Measurements from ENCODE around the gene MUC4. TPM values are rescaled to one million over a fixed set of nuclear protein-coding genes. Genes with fewer than 3 reads are reported as not detected.

Gene MUC4
- total RNA-seq, 1 experiment from 2014 or later: not detected

GRCh38 chr3:195708626-195709481 lies 102.9 kb downstream of the MUC4 start:
- Histone ChIP-seq H2AFZ (ENCODE audit: low read length) (peak overlapping the region; percentile 7; the same call in 1 of the 2 replicates), H3K36me3 (ENCODE audit: insufficient read depth, low read length) (no peaks in the 10 kb centered on the region), H3K27ac (ENCODE audit: low read length) (no peak overlapping the region), H3K9me2 (replicated peaks; ENCODE audit: insufficient read depth, low read length) (no peaks in the 10 kb centered on the region), H3K9ac (ENCODE audit: low read length) (no peak overlapping the region), H3K27me3 (ENCODE audit: low read length) (no peaks in the 10 kb centered on the region), H4K20me1 (ENCODE audit: insufficient read depth, low read depth, low read length) (0 out of 2 replicates have a peak, but pooled peaks cover 4% of the 10 kb centered on the region), H3K4me3 (ENCODE audit: low read length) (no peak overlapping the region), H3K79me2 (ENCODE audit: low read length) (no peaks in the 10 kb centered on the region), H3K4me1 (ENCODE audit: low read length) (peaks cover 8% of the 10 kb centered on the region), H3K9me3 (ENCODE audit: low read length) (no peaks in the 10 kb centered on the region), H3K4me2 (ENCODE audit: low read depth, low read length, poor library complexity, severe bottlenecking) (no peak overlapping the region)
- peak; percentile 39 for DNase-seq

GRCh38 chr3:195708061-195708460 lies 103.7 kb downstream of the MUC4 start:
- peak; percentile 40 for DNase-seq
- H3K27ac ChIP-seq (ENCODE audit: low read length): no peak overlapping the region

GRCh38 chr3:195705081-195705991 lies 106.4 kb downstream of the MUC4 start:
- Histone ChIP-seq H3K9ac (ENCODE audit: low read length) (no peak overlapping the region), H3K9me2 (replicated peaks; ENCODE audit: insufficient read depth, low read length) (no peaks in the 10 kb centered on the region), H3K27ac (ENCODE audit: low read length) (no peak overlapping the region), H3K36me3 (ENCODE audit: insufficient read depth, low read length) (no peaks in the 10 kb centered on the region), H3K4me1 (ENCODE audit: low read length) (peaks cover 8% of the 10 kb centered on the region), H3K9me3 (ENCODE audit: low read length) (no peaks in the 10 kb centered on the region), H3K79me2 (ENCODE audit: low read length) (no peaks in the 10 kb centered on the region), H3K4me2 (ENCODE audit: low read depth, low read length, poor library complexity, severe bottlenecking) (no peak overlapping the region), H2AFZ (ENCODE audit: low read length) (no peak overlapping the region), H4K20me1 (ENCODE audit: insufficient read depth, low read depth, low read length) (0 out of 2 replicates have a peak, but pooled peaks cover 4% of the 10 kb centered on the region), H3K27me3 (ENCODE audit: low read length) (no peaks in the 10 kb centered on the region), H3K4me3 (ENCODE audit: low read length) (no peak overlapping the region)
- DNase-seq: peak; percentile 47

More at GRCh38 chr3:195708061-195708460, 103.7 kb downstream of the MUC4 start:
- Histone ChIP-seq H3K4me3 (ENCODE audit: low read length) (no peak overlapping the region), H4K20me1 (ENCODE audit: insufficient read depth, low read depth, low read length) (0 out of 2 replicates have a peak, but pooled peaks cover 4% of the 10 kb centered on the region), H3K27me3 (ENCODE audit: low read length) (no peaks in the 10 kb centered on the region), H3K79me2 (ENCODE audit: low read length) (no peaks in the 10 kb centered on the region), H3K9me3 (ENCODE audit: low read length) (no peaks in the 10 kb centered on the region), H3K4me1 (ENCODE audit: low read length) (peaks cover 8% of the 10 kb centered on the region), H3K9me2 (replicated peaks; ENCODE audit: insufficient read depth, low read length) (no peaks in the 10 kb centered on the region), H3K9ac (ENCODE audit: low read length) (no peak overlapping the region), H2AFZ (ENCODE audit: low read length) (no peak overlapping the region), H3K36me3 (ENCODE audit: insufficient read depth, low read length) (no peaks in the 10 kb centered on the region), H3K4me2 (ENCODE audit: low read depth, low read length, poor library complexity, severe bottlenecking) (no peak overlapping the region)

- no peak overlapping the region for H3K4me2 ChIP-seq (ENCODE audit: low read depth, low read length, poor library complexity, severe bottlenecking)
- H3K4me3 ChIP-seq (ENCODE audit: low read length): no peak overlapping the region
- H2AFZ ChIP-seq (ENCODE audit: low read length): no peak overlapping the region
- H3K36me3 ChIP-seq (ENCODE audit: insufficient read depth, low read length): no peaks in the 10 kb centered on the region
- 0 out of 2 replicates have a peak, but pooled peaks cover 4% of the 10 kb centered on the region for H4K20me1 ChIP-seq (ENCODE audit: insufficient read depth, low read depth, low read length)
- no peaks in the 10 kb centered on the region for H3K79me2 ChIP-seq (ENCODE audit: low read length)
- H3K27ac ChIP-seq (ENCODE audit: low read length): no peak overlapping the region
- H3K27me3 ChIP-seq (ENCODE audit: low read length): no peaks in the 10 kb centered on the region
- no peak for DNase-seq
- H3K9ac ChIP-seq (ENCODE audit: low read length): no peak overlapping the region
- H3K4me1 ChIP-seq (ENCODE audit: low read length): peaks cover 7% of the 10 kb centered on the region
- no peaks in the 10 kb centered on the region for H3K9me3 ChIP-seq (ENCODE audit: low read length)
- no peaks in the 10 kb centered on the region for H3K9me2 ChIP-seq (replicated peaks; ENCODE audit: insufficient read depth, low read length)
These were observed 107.2 kb downstream of the MUC4 start for GRCh38 chr3:195704433-195704999.

GRCh38 chr3:195703776-195704175 lies 108.0 kb downstream of the MUC4 start:
- H3K27ac ChIP-seq (ENCODE audit: low read length): no peak overlapping the region
- H3K4me2 ChIP-seq (ENCODE audit: low read depth, low read length, poor library complexity, severe bottlenecking): no peak overlapping the region
- no peak overlapping the region for H3K9ac ChIP-seq (ENCODE audit: low read length)
- no peak overlapping the region for H3K4me3 ChIP-seq (ENCODE audit: low read length)
- H3K79me2 ChIP-seq (ENCODE audit: low read length): no peaks in the 10 kb centered on the region
- DNase-seq: peak; percentile 47
- no peak overlapping the region for H2AFZ ChIP-seq (ENCODE audit: low read length)
- no peaks in the 10 kb centered on the region; the same call in 1 of the 2 replicates for H3K4me1 ChIP-seq (ENCODE audit: low read length)
- H3K27me3 ChIP-seq (ENCODE audit: low read length): no peaks in the 10 kb centered on the region
- H3K9me2 ChIP-seq (replicated peaks; ENCODE audit: insufficient read depth, low read length): no peaks in the 10 kb centered on the region
- 0 out of 2 replicates have a peak, but pooled peaks cover 4% of the 10 kb centered on the region for H4K20me1 ChIP-seq (ENCODE audit: insufficient read depth, low read depth, low read length)
- no peaks in the 10 kb centered on the region for H3K9me3 ChIP-seq (ENCODE audit: low read length)
- H3K36me3 ChIP-seq (ENCODE audit: insufficient read depth, low read length): no peaks in the 10 kb centered on the region

GRCh38 chr3:195701042-195701915 lies 110.5 kb downstream of the MUC4 start:
- Histone ChIP-seq H3K4me1 (ENCODE audit: low read length) (no peaks in the 10 kb centered on the region), H3K79me2 (ENCODE audit: low read length) (no peaks in the 10 kb centered on the region), H3K27ac (ENCODE audit: low read length) (no peak overlapping the region), H3K4me3 (ENCODE audit: low read length) (no peak overlapping the region), H3K27me3 (ENCODE audit: low read length) (no peaks in the 10 kb centered on the region), H3K9me2 (replicated peaks; ENCODE audit: insufficient read depth, low read length) (no peaks in the 10 kb centered on the region), H3K36me3 (ENCODE audit: insufficient read depth, low read length) (peaks cover 5% of the 10 kb centered on the region; the same call in 1 of the 2 replicates), H4K20me1 (ENCODE audit: insufficient read depth, low read depth, low read length) (0 out of 2 replicates have a peak, but pooled peaks cover 4% of the 10 kb centered on the region), H3K4me2 (ENCODE audit: low read depth, low read length, poor library complexity, severe bottlenecking) (no peak overlapping the region), H3K9ac (ENCODE audit: low read length) (no peak overlapping the region), H2AFZ (ENCODE audit: low read length) (no peak overlapping the region), H3K9me3 (ENCODE audit: low read length) (no peaks in the 10 kb centered on the region)
- no peak for DNase-seq

GRCh38 chr3:195700319-195700718 lies 111.4 kb downstream of the MUC4 start:
- Histone ChIP-seq H3K9me3 (ENCODE audit: low read length) (no peaks in the 10 kb centered on the region), H3K36me3 (ENCODE audit: insufficient read depth, low read length) (peaks cover 9% of the 10 kb centered on the region; the same call in 1 of the 2 replicates), H3K9me2 (replicated peaks; ENCODE audit: insufficient read depth, low read length) (no peaks in the 10 kb centered on the region), H3K79me2 (ENCODE audit: low read length) (no peaks in the 10 kb centered on the region), H3K9ac (ENCODE audit: low read length) (no peak overlapping the region), H3K27ac (ENCODE audit: low read length) (no peak overlapping the region), H4K20me1 (ENCODE audit: insufficient read depth, low read depth, low read length) (0 out of 2 replicates have a peak, but pooled peaks cover 4% of the 10 kb centered on the region), H3K4me2 (ENCODE audit: low read depth, low read length, poor library complexity, severe bottlenecking) (no peak overlapping the region), H3K27me3 (ENCODE audit: low read length) (no peaks in the 10 kb centered on the region), H3K4me3 (ENCODE audit: low read length) (no peak overlapping the region), H3K4me1 (ENCODE audit: low read length) (no peaks in the 10 kb centered on the region), H2AFZ (ENCODE audit: low read length) (no peak overlapping the region)
- no peak for DNase-seq

Data from Karpas-422 (cell line).